H9 (cell line): Measurements from ENCODE around the gene CES5A. TPM values are rescaled to one million over a fixed set of nuclear protein-coding genes. Genes with fewer than 3 reads are reported as not detected.

Experiments used
- DNase-seq: peaks from one replicate; pipeline ENCODE4 v3.0.0-alpha.2; 2017
- H2AFZ ChIP-seq: one replicate; pipeline ENCODE4 v1.6.1; 2013; ENCODE audit warnings: mild to moderate bottlenecking, low read length, control low read depth, moderate library complexity
- H2AK5ac ChIP-seq: 2 replicates; pipeline ENCODE4 v1.6.1; 2013; ENCODE audit warnings: low read length, control low read depth, mixed read lengths; ENCODE audit not compliant: insufficient read length
- H2BK120ac ChIP-seq: one replicate; pipeline ENCODE4 v1.6.1; 2013; ENCODE audit warnings: low read depth, mild to moderate bottlenecking, low read length, control low read depth, inconsistent platforms; ENCODE audit not compliant: poor library complexity, severe bottlenecking
- H2BK12ac ChIP-seq: 2 replicates; pipeline ENCODE4 v1.6.1; 2013; ENCODE audit warnings: low read length, control low read depth, mixed read lengths, low read depth; ENCODE audit not compliant: insufficient read length
- H2BK15ac ChIP-seq: 2 replicates; pipeline ENCODE4 v1.6.1; 2013; ENCODE audit warnings: low read depth, low read length, control low read depth
- H2BK20ac ChIP-seq: one replicate; pipeline ENCODE4 v1.6.1; 2013; ENCODE audit warnings: low read depth, mild to moderate bottlenecking, low read length, control low read depth, inconsistent platforms; ENCODE audit not compliant: poor library complexity, severe bottlenecking
- H2BK5ac ChIP-seq: 2 replicates; pipeline ENCODE4 v1.6.1; 2013; ENCODE audit warnings: low read length, control low read depth, mixed read lengths; ENCODE audit not compliant: insufficient read length
- H3K14ac ChIP-seq: 2 replicates; pipeline ENCODE4 v1.6.1; 2013; ENCODE audit warnings: low read length, control low read depth; ENCODE audit not compliant: insufficient read depth
- H3K18ac ChIP-seq: 2 replicates; pipeline ENCODE4 v1.6.1; 2013; ENCODE audit warnings: low read depth, mild to moderate bottlenecking, mixed read lengths, low read length, control low read depth; ENCODE audit not compliant: insufficient read length
- H3K23ac ChIP-seq: 2 replicates; pipeline ENCODE4 v1.6.1; 2013; ENCODE audit warnings: low read length, control low read depth, mixed read lengths, low read depth; ENCODE audit not compliant: insufficient read length
- H3K23me2 ChIP-seq: 2 replicates; pipeline ENCODE4 v1.6.1; 2013; ENCODE audit warnings: low read depth, mild to moderate bottlenecking, mixed read lengths, low read length, control low read depth; ENCODE audit not compliant: insufficient read length, poor library complexity, severe bottlenecking
- H3K27ac ChIP-seq: 2 replicates; pipeline ENCODE4 v1.5.1; 2013; ENCODE audit warnings: low read length, control low read depth, mixed read lengths, low read depth; ENCODE audit not compliant: insufficient read length
- H3K27me3 ChIP-seq: 2 replicates; pipeline ENCODE4 v1.6.1; 2013; ENCODE audit warnings: low read length, control low read depth, inconsistent platforms; ENCODE audit not compliant: insufficient read depth
- H3K4ac ChIP-seq: 2 replicates; pipeline ENCODE4 v1.6.1; 2013; ENCODE audit warnings: low read depth, mild to moderate bottlenecking, control low read depth, inconsistent platforms, low read length, moderate library complexity
- H3K4me1 ChIP-seq: 2 replicates; pipeline ENCODE4 v1.6.1; 2013; ENCODE audit warnings: low read length, control low read depth, inconsistent platforms; ENCODE audit not compliant: insufficient read depth
- H3K4me2 ChIP-seq: 2 replicates; pipeline ENCODE4 v1.6.1; 2013; ENCODE audit warnings: low read length, control low read depth, mixed read lengths; ENCODE audit not compliant: insufficient read length, insufficient read depth
- H3K56ac ChIP-seq: 2 replicates; pipeline ENCODE4 v1.6.1; 2013; ENCODE audit warnings: low read depth, mild to moderate bottlenecking, mixed read lengths, low read length, control low read depth; ENCODE audit not compliant: insufficient read length
- H3K79me1 ChIP-seq: 2 replicates; pipeline ENCODE4 v1.6.1; 2013; ENCODE audit warnings: low read depth, mild to moderate bottlenecking, moderate library complexity, low read length, control low read depth, inconsistent platforms; ENCODE audit not compliant: insufficient read depth, poor library complexity, severe bottlenecking
- H3K79me2 ChIP-seq: 2 replicates; pipeline ENCODE4 v1.6.1; 2013; ENCODE audit warnings: low read length, control low read depth, inconsistent platforms; ENCODE audit not compliant: insufficient read depth
- H3K9ac ChIP-seq: 2 replicates; pipeline ENCODE4 v1.6.1; 2013; ENCODE audit warnings: low read length, control low read depth, mixed read lengths; ENCODE audit not compliant: insufficient read length; ENCODE audit errors: extremely low read depth
- H3K9me3 ChIP-seq: one replicate; pipeline ENCODE4 v1.6.1; 2013; ENCODE audit warnings: low read depth, low read length, inconsistent platforms; ENCODE audit not compliant: control insufficient read depth
- H3T11ph ChIP-seq: one replicate; pipeline ENCODE4 v1.6.1; 2013; ENCODE audit warnings: mild to moderate bottlenecking, low read length, control low read depth, inconsistent platforms
- H4K20me1 ChIP-seq: one replicate; pipeline ENCODE4 v1.6.1; 2013; ENCODE audit not compliant: control insufficient read depth, insufficient read length, insufficient read depth
- H4K5ac ChIP-seq: 2 replicates; pipeline ENCODE4 v1.6.1; 2013; ENCODE audit warnings: low read depth, mild to moderate bottlenecking, mixed read lengths, low read length, control low read depth; ENCODE audit not compliant: insufficient read length
- H4K8ac ChIP-seq: replicated peaks from 2 replicates; pipeline ENCODE4 v1.6.1; 2013; ENCODE audit warnings: low read length, control low read depth, mixed read lengths, low read depth; ENCODE audit not compliant: insufficient read length
- H4K91ac ChIP-seq: 2 replicates; pipeline ENCODE4 v1.6.1; 2013; ENCODE audit warnings: low read depth, mild to moderate bottlenecking, moderate library complexity, mixed read lengths, low read length, control low read depth; ENCODE audit not compliant: insufficient read length
- H3K27ac Mint-ChIP-seq, 3 experiments: 2 replicates in 2 of 3; 3 replicates in 1 of 3; pipeline ENCODE4 v1.8.0; 2020 to 2021; ENCODE audit warnings: mixed read lengths in 3 of 3, mild to moderate bottlenecking in 1 of 3, moderate library complexity in 1 of 3
- H3K27me3 Mint-ChIP-seq: 2 replicates; pipeline ENCODE4 v1.8.0; 2021; ENCODE audit warnings: low read depth, mild to moderate bottlenecking, moderate library complexity, mixed read lengths
- H3K36me3 Mint-ChIP-seq, 3 experiments: 2 replicates in 2 of 3; 3 replicates in 1 of 3; pipeline ENCODE4 v1.8.0; 2020 to 2021; ENCODE audit warnings: low read depth in 3 of 3, mixed read lengths in 3 of 3; ENCODE audit not compliant: insufficient read depth in 1 of 3
- H3K4me1 Mint-ChIP-seq, 2 experiments: 2 replicates each; pipeline ENCODE4 v1.8.0; 2020; ENCODE audit warnings: mixed read lengths in 2 of 2
- H3K4me3 Mint-ChIP-seq, 2 experiments: 2 replicates in 1 of 2; 3 replicates in 1 of 2; pipeline ENCODE4 v1.8.0; 2020 to 2021; ENCODE audit warnings: mild to moderate bottlenecking in 2 of 2, mixed read lengths in 2 of 2, moderate library complexity in 1 of 2
- H3K9me3 Mint-ChIP-seq, 2 experiments: 2 replicates in 1 of 2; 3 replicates in 1 of 2; pipeline ENCODE4 v1.8.0; 2020; ENCODE audit warnings: mild to moderate bottlenecking in 2 of 2, mixed read lengths in 2 of 2, moderate library complexity in 1 of 2
- WGBS: extraction: QIAGEN DNeasy Blood & Tissue Kit; methylation state at CpG from one replicate; pipeline ENCODE4 v1.1.7; 2013; ENCODE audit warnings: missing lambda C conversion rate, low lambda C conversion rate, mixed read lengths; ENCODE audit not compliant: insufficient read length; ENCODE audit errors: extremely low coverage; 5-methylcytosine and 5-hydroxymethylcytosine counted together
- total RNA-seq: library from RNA; stranded (reverse); gene quantifications from 2 replicates; pipeline ENCODE4 v1.2.1, GENCODE V29; 2021
- TF ChIP-seq, protein P1 (sequence below): fragments of 200-600 bp; sonication (generic); conservative IDR thresholded peaks from 3 replicates; pipeline ENCODE4 v1.8.0; 2021; ENCODE audit warnings: antibody characterized with exemption, mild to moderate bottlenecking

The CES5A gene
- total RNA-seq, 1 experiment from 2014 or later, result not detected

DNA sequence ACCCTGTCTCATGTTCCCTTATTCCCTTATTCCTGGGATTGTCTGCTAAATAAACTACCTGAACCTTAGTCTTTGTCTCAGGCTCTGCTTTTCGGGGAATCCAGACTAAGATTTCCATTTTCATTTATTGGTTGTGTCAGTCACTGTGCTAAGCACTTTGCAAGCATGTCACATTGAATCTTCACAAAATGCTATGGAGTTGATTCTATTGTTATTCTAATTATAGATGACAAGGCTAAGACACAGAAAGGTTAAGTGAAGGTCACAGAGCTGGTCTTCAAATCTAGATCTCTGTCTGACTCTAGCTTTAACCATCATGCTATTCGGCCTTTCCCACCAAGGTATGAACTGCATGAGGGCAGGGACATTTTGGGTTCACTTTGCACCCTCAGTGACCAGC is 13.4 kb upstream of the CES5A start:
- Histone ChIP-seq H4K8ac (no peak overlapping the region), H3K79me1 (no peaks in the 10 kb centered on the region), H3K9ac (no peak overlapping the region), H3K4me1 (no peaks in the 10 kb centered on the region; the same call in 1 of the 2 replicates), H4K20me1 (no peaks in the 10 kb centered on the region), H2BK120ac (no peak overlapping the region), H3K4ac (no peak overlapping the region), H3K79me2 (no peaks in the 10 kb centered on the region), H3T11ph (no peak overlapping the region), H2BK12ac (no peak overlapping the region), H2BK15ac (no peak overlapping the region), H3K14ac (no peak overlapping the region), H2BK20ac (no peak overlapping the region), H3K27ac (no peak overlapping the region), H3K27me3 (no peaks in the 10 kb centered on the region), H3K4me2 (no peak overlapping the region), H3K56ac (no peak overlapping the region), H2BK5ac (no peak overlapping the region), H2AK5ac (no peak overlapping the region), H3K9me3 (no peaks in the 10 kb centered on the region), H4K91ac (no peak overlapping the region), H3K23me2 (no peaks in the 10 kb centered on the region), H3K23ac (no peak overlapping the region), H2AFZ (no peak overlapping the region), H3K18ac (no peak overlapping the region), H4K5ac (no peak overlapping the region)
- no CpG with 5 or more reads among the region's 2 CpGs for WGBS
- TF ChIP-seq, protein P1, sequence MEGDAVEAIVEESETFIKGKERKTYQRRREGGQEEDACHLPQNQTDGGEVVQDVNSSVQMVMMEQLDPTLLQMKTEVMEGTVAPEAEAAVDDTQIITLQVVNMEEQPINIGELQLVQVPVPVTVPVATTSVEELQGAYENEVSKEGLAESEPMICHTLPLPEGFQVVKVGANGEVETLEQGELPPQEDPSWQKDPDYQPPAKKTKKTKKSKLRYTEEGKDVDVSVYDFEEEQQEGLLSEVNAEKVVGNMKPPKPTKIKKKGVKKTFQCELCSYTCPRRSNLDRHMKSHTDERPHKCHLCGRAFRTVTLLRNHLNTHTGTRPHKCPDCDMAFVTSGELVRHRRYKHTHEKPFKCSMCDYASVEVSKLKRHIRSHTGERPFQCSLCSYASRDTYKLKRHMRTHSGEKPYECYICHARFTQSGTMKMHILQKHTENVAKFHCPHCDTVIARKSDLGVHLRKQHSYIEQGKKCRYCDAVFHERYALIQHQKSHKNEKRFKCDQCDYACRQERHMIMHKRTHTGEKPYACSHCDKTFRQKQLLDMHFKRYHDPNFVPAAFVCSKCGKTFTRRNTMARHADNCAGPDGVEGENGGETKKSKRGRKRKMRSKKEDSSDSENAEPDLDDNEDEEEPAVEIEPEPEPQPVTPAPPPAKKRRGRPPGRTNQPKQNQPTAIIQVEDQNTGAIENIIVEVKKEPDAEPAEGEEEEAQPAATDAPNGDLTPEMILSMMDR, result no peak
- H3K27ac Mint-ChIP-seq, result no peak overlapping the region
- H3K4me1 Mint-ChIP-seq, result peaks cover 0 to 7% of the 10 kb centered on the region in 2 experiments; a peak in 2 of 4 replicates
- peaks cover 29 to 30% of the 10 kb centered on the region in 2 experiments for H3K9me3 Mint-ChIP-seq
- no peak overlapping the region for H3K4me3 Mint-ChIP-seq
- H3K27me3 Mint-ChIP-seq, result peaks cover 4% of the 10 kb centered on the region; the same call in 1 of the 2 replicates
- H3K36me3 Mint-ChIP-seq, result peaks cover 10 to 13% (median 10%) of the 10 kb centered on the region in 3 experiments
- no peak for DNase-seq
